T-helper 2 cell treated with Interferon-gamma antibody and Interleukin-4, amounts not matched to agents 5 μg/mL and 100 μg/mL, for 36 hours (primary cell): Measurements from ENCODE around the gene GSTM2.
"Not testable (repeated sequence)": the region's sequence is repeated elsewhere in the genome, so short reads cannot be mapped to it uniquely, and the experiment has no call there.

ENCODE experiments used
- DNase-seq: peaks from one replicate; pipeline ENCODE4 v3.0.0; 2021; ENCODE audit warnings: low spot score
- H3K27ac Mint-ChIP-seq: one replicate; pipeline ENCODE4 v1.8.0; 2021; ENCODE audit warnings: mild to moderate bottlenecking, mixed read lengths
- H3K27me3 Mint-ChIP-seq: one replicate; pipeline ENCODE4 v1.8.0; 2021; ENCODE audit warnings: low read depth, mixed read lengths
- H3K36me3 Mint-ChIP-seq: one replicate; pipeline ENCODE4 v1.8.0; 2021; ENCODE audit warnings: low read depth, mixed read lengths
- H3K4me1 Mint-ChIP-seq: one replicate; pipeline ENCODE4 v1.8.0; 2021; ENCODE audit warnings: low read depth, mixed read lengths
- H3K4me3 Mint-ChIP-seq: one replicate; pipeline ENCODE4 v1.8.0; 2022; ENCODE audit warnings: mild to moderate bottlenecking, moderate library complexity, mixed read lengths
- H3K9me3 Mint-ChIP-seq: one replicate; pipeline ENCODE4 v1.8.0; 2021; ENCODE audit warnings: mixed read lengths

Gene GSTM2

DNA sequence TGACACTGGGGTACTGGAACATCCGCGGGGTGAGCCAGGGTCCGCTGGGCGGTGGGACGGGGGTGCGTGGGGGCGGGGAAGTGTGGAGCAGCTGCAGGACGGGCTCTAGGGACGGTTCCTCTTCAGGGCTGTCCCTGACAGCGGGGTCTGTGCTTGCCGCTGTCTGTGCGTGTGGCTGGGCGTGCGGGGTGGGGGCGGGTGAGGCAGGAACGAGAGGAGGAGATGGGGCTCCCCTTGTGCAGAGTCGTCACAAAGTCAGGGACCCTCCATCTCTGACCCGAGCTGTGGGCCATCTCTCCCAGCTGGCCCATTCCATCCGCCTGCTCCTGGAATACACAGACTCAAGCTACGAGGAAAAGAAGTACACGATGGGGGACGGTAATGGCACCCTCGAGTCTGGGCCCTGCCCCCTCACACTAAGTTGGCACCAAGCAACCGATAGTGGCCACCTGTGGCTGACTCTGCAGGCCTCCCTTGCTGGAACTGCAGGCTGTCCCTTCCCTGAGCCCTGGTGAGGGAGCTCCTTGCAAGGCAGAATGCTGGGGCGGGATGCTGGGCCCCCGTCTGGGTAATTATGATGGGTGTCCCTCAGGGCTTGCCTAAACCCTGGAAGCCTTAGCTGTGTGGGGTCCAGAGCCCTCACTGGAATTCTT lies 392 bp downstream of the GSTM2 start:
- H3K4me1 Mint-ChIP-seq: peaks cover 22% of the 10 kb centered on the region
- H3K27ac Mint-ChIP-seq: no peak overlapping the region
- H3K9me3 Mint-ChIP-seq: no peaks in the 10 kb centered on the region
- H3K36me3 Mint-ChIP-seq: peaks cover 2% of the 10 kb centered on the region
- H3K27me3 Mint-ChIP-seq: no peaks in the 10 kb centered on the region
- DNase-seq: no peak
- H3K4me3 Mint-ChIP-seq: peak overlapping the region; percentile 68

DNA sequence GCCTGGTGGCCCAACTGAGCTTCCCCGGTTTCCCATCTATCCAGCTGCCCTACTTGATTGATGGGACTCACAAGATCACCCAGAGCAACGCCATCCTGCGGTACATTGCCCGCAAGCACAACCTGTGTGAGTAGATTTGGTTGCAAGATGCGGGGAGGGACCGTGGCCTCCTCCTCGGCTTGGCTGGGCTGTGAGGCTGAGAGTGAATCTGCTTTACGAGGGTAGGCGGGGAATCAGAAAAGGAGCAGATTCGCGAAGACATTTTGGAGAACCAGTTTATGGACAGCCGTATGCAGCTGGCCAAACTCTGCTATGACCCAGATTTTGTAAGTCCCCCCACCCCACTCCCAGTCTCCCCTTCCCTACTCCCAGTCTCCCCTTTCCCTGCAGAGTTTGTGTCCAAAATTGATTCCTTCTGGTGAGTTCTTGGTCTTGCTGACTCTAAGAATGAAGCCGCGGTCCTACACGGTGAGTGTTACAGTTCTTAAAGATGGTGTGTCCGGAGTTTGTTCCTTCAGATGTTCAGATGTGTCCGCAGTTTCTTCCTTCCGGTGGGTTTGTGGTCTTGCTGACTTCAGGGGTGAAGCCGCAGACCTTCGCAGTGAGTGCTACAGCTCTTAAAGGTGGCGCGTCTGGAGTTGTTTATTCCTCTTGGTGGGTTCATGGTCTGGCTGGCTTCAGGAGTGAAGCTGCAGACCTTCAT lies 1.5 kb downstream of the GSTM2 start:
- peak overlapping the region; percentile 46 for H3K27ac Mint-ChIP-seq
- H3K27me3 Mint-ChIP-seq: no peaks in the 10 kb centered on the region
- DNase-seq: peak; percentile 33
- H3K4me1 Mint-ChIP-seq: peaks cover 22% of the 10 kb centered on the region
- H3K36me3 Mint-ChIP-seq: peaks cover 2% of the 10 kb centered on the region
- peak overlapping the region; percentile 68 for H3K4me3 Mint-ChIP-seq
- no peaks in the 10 kb centered on the region for H3K9me3 Mint-ChIP-seq

DNA sequence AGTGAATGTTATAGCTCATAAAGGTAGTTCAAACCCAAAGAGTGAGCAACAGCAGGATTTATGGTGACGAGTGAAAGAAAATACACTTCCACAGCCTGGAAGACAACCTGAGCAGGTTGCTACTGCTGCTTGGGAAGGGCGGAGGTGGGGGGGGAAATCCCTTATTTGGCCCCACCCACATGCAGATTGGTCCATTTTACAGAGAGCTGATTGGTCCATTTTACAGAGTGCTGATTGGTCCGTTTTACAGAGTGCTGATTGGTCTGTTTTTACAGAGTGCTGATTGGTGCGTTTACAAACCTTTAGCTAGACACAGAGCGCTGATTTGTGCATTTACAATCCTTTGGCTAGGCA lies 2.1 kb downstream of the GSTM2 start:
- H3K4me1 Mint-ChIP-seq: peaks cover 22% of the 10 kb centered on the region
- DNase-seq, H3K36me3 Mint-ChIP-seq, H3K27me3 Mint-ChIP-seq, H3K9me3 Mint-ChIP-seq: not testable (repeated sequence)
- H3K4me3 Mint-ChIP-seq: peak overlapping the region; percentile 68
- peak overlapping the region; percentile 46 for H3K27ac Mint-ChIP-seq

DNA sequence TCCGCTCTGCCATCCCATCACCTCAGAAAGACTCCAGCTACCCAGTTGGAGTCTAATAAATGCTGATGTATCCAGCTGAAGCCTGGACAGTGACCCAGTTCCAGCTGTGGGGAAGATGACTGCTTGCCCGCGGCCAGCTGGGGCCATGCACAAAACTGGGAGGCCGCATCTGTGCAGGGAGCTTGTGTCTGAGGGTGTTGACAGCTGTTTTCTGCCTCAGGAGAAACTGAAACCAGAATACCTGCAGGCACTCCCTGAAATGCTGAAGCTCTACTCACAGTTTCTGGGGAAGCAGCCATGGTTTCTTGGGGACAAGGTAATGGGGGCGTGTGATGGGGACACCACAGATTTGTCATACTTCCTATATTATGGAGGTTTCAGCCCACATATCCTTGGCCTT lies 3.2 kb downstream of the GSTM2 start:
- Mint-ChIP-seq H3K4me3 (no peak overlapping the region), H3K4me1 (peaks cover 22% of the 10 kb centered on the region), H3K27ac (no peak overlapping the region), H3K36me3 (peaks cover 2% of the 10 kb centered on the region), H3K9me3 (no peaks in the 10 kb centered on the region), H3K27me3 (no peaks in the 10 kb centered on the region)
- no peak for DNase-seq

DNA sequence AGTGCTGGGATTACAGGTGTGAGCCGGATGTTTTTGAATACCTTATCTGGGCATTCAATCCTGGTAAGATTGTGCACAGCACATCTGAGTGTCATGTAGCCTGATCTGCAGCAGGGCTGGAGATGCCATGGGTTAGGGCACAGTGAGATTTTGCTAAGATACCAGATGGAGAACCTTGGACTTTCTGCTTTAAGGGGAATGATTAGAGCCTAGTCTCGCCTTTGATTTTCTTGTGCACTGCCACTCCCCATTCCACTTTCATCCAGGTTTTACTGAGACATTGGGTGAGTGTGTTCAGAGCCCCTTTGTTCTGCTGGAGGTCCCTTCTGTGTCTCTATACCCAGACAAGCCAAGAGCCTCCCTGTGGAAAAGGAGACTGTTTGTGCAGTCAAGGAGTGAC lies 6.0 kb downstream of the GSTM2 start:
- H3K9me3 Mint-ChIP-seq, DNase-seq, H3K27me3 Mint-ChIP-seq, H3K4me3 Mint-ChIP-seq, H3K36me3 Mint-ChIP-seq, H3K27ac Mint-ChIP-seq: not testable (repeated sequence)
- H3K4me1 Mint-ChIP-seq: peaks cover 14% of the 10 kb centered on the region

DNA sequence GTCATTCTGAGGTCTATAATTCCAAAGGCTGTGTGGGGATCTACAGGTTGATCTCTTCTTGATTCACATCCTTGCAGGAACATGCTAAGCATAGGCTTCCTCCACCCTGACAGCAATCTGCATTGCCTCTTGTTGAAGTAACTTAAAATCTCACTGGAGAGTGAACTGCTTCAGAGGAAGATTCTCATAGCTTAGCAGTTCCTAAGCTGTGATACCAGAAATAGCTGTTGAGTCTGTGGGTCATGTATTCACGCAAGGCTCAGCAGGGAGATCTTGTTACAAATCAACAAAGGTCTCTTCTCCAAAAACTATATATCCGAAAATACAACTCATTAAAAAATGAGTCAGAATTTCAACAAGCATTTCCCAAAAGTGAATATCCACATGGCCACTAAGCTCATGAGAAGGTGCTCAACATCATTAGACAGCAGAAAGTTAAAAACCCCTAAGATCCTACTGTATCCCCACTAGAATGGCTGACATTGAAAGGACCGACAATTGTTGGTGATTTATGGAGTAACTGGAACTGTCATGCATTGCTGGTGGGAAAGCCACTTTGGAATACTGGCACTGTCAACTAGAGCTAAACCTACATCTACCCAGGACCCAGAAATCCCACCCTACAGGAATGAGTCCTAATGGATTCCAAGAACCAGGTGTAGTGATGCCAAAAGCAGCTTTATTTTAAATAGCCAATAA lies 9.0 kb downstream of the GSTM2 start:
- not testable (repeated sequence) for H3K9me3 Mint-ChIP-seq, H3K4me3 Mint-ChIP-seq, H3K27me3 Mint-ChIP-seq, DNase-seq, H3K4me1 Mint-ChIP-seq, H3K36me3 Mint-ChIP-seq, H3K27ac Mint-ChIP-seq

DNA sequence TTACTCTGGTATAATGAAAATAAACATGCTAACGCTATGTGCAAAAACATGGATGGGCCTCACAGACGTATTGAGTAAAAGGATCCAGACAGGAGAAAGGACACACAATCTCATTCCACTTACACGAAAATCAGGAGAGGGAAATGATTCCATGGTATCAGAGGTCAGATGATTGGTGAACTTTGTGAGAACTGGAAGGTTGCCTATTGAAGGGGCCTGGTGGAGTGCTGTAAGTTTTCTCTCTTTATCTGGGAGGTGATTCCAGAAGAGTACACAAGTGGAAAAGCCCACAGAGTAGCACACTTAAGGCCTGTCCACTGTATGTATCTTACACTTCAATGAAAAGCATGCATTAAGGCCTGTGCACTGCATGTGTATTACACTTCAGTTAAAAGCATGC lies 9.6 kb downstream of the GSTM2 start:
- Mint-ChIP-seq H3K36me3 (no peaks in the 10 kb centered on the region), H3K27ac (no peak overlapping the region), H3K4me3 (no peak overlapping the region), H3K4me1 (no peaks in the 10 kb centered on the region), H3K27me3 (no peaks in the 10 kb centered on the region), H3K9me3 (no peaks in the 10 kb centered on the region)
- DNase-seq: no peak

DNA sequence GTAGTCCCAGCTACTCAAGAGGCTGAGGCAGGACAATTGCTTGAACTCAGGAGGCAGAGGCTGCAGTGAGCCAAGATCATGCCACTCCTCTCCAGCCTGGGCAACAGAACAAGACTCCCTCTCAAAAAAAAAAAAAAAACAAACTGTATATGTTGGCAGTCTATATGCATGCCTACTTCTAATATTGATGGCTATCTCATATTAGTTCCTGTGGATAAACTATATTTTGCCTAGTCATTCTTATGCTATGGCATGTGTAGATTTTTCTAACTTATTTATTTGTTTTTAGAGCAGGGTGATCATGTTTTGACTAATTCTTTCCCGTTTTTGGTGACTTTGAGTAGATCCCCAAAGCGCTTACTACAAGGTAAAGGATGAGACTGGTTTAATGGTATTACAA lies 10.8 kb downstream of the GSTM2 start:
- not testable (repeated sequence) for H3K36me3 Mint-ChIP-seq, H3K4me3 Mint-ChIP-seq

DNA sequence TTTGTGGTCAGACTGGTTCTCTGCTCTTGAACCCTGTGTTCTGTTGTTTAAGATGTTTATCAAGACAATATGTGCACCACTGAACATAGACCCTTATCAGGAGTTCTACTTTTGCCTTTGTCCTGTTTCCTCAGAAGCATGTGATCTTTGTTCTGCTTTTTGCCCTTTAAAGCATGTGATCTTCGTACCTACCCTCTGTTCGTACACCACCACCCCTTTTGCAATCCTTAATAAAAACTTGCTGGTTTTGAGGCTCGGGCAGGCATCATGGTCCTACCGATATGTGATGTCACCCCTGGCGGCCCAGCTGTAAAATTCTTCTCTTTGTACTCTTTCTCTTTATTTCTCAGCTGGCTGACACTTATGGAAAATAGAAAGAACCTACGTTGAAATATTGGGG lies 16.9 kb downstream of the GSTM2 start:
- H3K4me3 Mint-ChIP-seq, H3K27me3 Mint-ChIP-seq, H3K36me3 Mint-ChIP-seq, DNase-seq, H3K9me3 Mint-ChIP-seq, H3K27ac Mint-ChIP-seq: not testable (repeated sequence)
- peaks cover 14% of the 10 kb centered on the region for H3K4me1 Mint-ChIP-seq

More for the DNA sequence above, 10.8 kb downstream of the GSTM2 start:
- H3K27ac Mint-ChIP-seq, H3K4me1 Mint-ChIP-seq, H3K27me3 Mint-ChIP-seq, DNase-seq, H3K9me3 Mint-ChIP-seq: not testable (repeated sequence)

DNA sequence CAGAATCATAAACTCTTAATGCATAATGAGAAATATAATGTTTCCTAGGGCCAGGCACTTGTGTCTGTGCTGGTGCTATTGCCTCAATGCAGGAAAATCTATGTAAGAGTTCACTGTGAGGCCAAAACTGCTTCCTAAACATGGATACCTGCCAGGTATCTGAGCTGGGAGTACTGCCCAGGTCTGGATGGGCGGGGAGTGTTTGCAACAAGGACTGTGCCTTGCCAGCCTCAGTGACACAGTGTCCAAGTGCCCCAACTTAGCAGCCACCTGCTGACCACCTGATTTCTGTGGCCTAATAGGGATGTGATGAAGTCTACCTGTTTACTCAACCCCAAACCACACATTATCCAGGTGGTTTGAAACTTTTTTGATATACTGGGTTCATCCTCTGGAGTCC lies 17.5 kb downstream of the GSTM2 start:
- not testable (repeated sequence) for H3K36me3 Mint-ChIP-seq, H3K27ac Mint-ChIP-seq, DNase-seq, H3K4me3 Mint-ChIP-seq, H3K27me3 Mint-ChIP-seq, H3K9me3 Mint-ChIP-seq
- H3K4me1 Mint-ChIP-seq: peaks cover 14% of the 10 kb centered on the region

DNA sequence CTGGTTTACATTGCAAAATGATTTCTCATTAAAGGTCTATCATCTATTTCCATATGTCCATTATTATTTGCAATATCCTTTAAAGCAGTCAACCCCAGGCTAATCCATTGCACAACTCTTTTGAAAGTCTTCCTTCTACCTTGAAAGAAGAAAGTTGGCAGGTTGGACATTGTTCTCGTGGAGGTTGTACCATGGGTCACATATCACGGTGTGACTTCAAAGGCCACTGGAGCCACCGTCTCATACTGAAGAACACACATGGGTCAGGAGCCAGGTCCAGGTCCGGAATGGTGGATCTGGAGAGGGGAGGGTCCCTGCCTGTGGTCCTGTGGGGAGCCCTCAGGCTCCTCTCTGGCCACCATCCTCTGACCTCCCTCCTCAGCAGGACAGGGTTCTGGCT lies 18.0 kb downstream of the GSTM2 start:
- DNase-seq, H3K27me3 Mint-ChIP-seq, H3K4me3 Mint-ChIP-seq, H3K9me3 Mint-ChIP-seq, H3K27ac Mint-ChIP-seq: not testable (repeated sequence)
- Mint-ChIP-seq H3K4me1 (peaks cover 18% of the 10 kb centered on the region), H3K36me3 (peaks cover 11% of the 10 kb centered on the region)

DNA sequence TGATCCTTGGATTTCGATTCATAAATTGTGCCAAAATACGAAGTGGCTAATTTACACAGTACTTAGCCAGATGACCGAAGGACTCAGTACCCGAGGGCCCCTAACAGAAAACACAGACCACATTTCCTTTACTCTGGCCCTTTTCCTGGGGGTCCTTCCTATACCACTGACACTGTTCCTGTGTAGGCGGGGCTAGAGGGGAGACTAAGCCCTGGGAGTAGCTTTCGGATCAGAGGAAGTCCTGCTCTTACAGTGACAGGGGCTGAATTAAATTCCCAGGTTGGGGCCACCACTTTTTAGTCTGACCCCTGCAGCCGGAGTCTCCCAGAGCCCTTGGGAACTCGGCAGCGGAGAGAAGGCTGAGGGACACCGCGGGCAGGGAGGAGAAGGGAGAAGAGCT lies 19.3 kb downstream of the GSTM2 start:
- Mint-ChIP-seq H3K36me3 (peaks cover 14% of the 10 kb centered on the region), H3K4me1 (peaks cover 18% of the 10 kb centered on the region), H3K4me3 (peak overlapping the region; percentile 91), H3K27ac (peak overlapping the region; percentile 96)
- DNase-seq, H3K27me3 Mint-ChIP-seq, H3K9me3 Mint-ChIP-seq: not testable (repeated sequence)

DNA sequence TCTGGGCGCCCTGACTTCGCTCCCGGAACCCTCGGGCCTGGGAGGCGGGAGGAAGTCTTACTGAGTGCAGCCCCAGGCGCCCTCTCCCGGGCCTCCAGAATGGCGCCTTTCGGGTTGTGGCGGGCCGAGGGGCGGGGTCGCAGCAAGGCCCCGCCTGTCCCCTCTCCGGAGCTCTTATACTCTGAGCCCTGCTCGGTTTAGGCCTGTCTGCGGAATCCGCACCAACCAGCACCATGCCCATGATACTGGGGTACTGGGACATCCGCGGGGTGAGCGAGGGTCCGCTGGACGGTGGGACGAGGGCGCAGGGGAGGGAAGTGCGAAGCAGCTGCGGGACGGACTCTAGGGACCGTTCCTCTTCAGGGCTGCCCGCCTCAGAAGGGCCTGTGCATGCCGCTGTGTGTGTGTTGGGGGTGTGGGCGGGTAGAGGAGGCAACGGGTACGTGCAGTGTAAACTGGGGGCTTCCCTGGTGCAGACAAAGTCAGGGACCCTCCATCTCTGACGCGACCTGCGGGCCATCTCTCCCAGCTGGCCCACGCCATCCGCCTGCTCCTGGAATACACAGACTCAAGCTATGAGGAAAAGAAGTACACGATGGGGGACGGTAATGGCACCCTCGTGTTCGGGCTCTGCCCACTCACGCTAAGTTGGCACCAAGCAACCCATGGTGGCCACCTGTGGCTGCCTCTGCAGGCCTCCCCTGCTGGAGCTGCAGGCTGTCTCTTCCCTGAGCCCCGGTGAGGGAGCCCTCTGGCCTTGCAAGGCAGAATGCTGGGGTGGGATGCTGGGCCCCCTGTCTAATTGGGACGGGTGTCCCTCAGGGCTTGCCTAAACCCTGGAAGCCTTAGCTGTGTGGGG lies 20.0 kb downstream of the GSTM2 start, which contains the start of gene GSTM1:
Gene GSTM1, plus strand, starts transcription at position 177 of the 859 bp plus-strand sequence. Its CDS starts 57 bp downstream, at position 234.
- H3K4me3 Mint-ChIP-seq: peak within 1 kb of the TSS; percentile 91
- H3K36me3 Mint-ChIP-seq: peaks cover 14% of the 10 kb centered on the region
- H3K4me1 Mint-ChIP-seq: peaks cover 18% of the 10 kb centered on the region
- H3K27me3 Mint-ChIP-seq: no peaks in the 10 kb centered on the region
- peak; percentile 88 for DNase-seq
- H3K9me3 Mint-ChIP-seq: peaks cover 8% of the 10 kb centered on the region
- H3K27ac Mint-ChIP-seq: peak within 1 kb of the TSS; percentile 96
